Hippocampal formation (tissue), 2 donors: ENCODE measurements around the gene NUP93.
"Not testable (repeated sequence)": the region's sequence is repeated elsewhere in the genome, so short reads cannot be mapped to it uniquely, and the experiment has no call there.

ENCODE experiments used
- DNase-seq, 2 donors: peaks; one replicate each; lab custom pipeline; 2025; lab: John Stamatoyannopoulos, UW

Gene NUP93

GRCh38 chr16:56709443-56710040, 20.4 kb upstream of the NUP93 start:
- DNase-seq, result no peak

- DNase-seq, result no peak
These were observed 19.7 kb upstream of the NUP93 start for GRCh38 chr16:56710181-56710737.

GRCh38 chr16:56711862-56712261, 18.1 kb upstream of the NUP93 start:
- DNase-seq, result no peak

- DNase-seq, result no peak
These were observed 16.1 kb upstream of the NUP93 start for GRCh38 chr16:56713794-56714193.

GRCh38 chr16:56715126-56715525, 14.8 kb upstream of the NUP93 start:
- DNase-seq, result no peak

GRCh38 chr16:56716761-56717160, 13.2 kb upstream of the NUP93 start:
- DNase-seq, result no peak

- DNase-seq, result not testable (repeated sequence)
These were observed 12.4 kb upstream of the NUP93 start for GRCh38 chr16:56717532-56717931.

- no peak for DNase-seq
These were observed 7.6 kb upstream of the NUP93 start for GRCh38 chr16:56722200-56722842.

- DNase-seq, result no peak
These were observed 5.7 kb upstream of the NUP93 start for GRCh38 chr16:56724191-56724590.

GRCh38 chr16:56726283-56726682, 3.6 kb upstream of the NUP93 start:
- no peak for DNase-seq

GRCh38 chr16:56726926-56727325, 3.0 kb upstream of the NUP93 start:
- DNase-seq, result no peak

- no peak for DNase-seq
These were observed 1.9 kb upstream of the NUP93 start for GRCh38 chr16:56728027-56728426.

- DNase-seq, result no peak
These were observed 772 bp upstream of the NUP93 start for GRCh38 chr16:56728980-56729734.

- DNase-seq, result no peak
These were observed 2.4 kb downstream of the NUP93 start for GRCh38 chr16:56732366-56732765.

- no peak for DNase-seq
These were observed 2.9 kb downstream of the NUP93 start for GRCh38 chr16:56732832-56733231.

- no peak for DNase-seq
These were observed 4.5 kb downstream of the NUP93 start for GRCh38 chr16:56734429-56734828.

- no peak for DNase-seq
These were observed 6.5 kb downstream of the NUP93 start for GRCh38 chr16:56736476-56736875.

GRCh38 chr16:56737539-56737938, 7.6 kb downstream of the NUP93 start:
- DNase-seq, result no peak

GRCh38 chr16:56738221-56738620, 8.3 kb downstream of the NUP93 start:
- no peak for DNase-seq

- not testable (repeated sequence) for DNase-seq
These were observed 9.4 kb downstream of the NUP93 start for GRCh38 chr16:56739378-56739777.

GRCh38 chr16:56741399-56741798, 11.5 kb downstream of the NUP93 start:
- no peak for DNase-seq

- no peak for DNase-seq
These were observed 12.4 kb downstream of the NUP93 start for GRCh38 chr16:56742030-56742984.
